Type B pancreatic cell (in vitro differentiated cells): ENCODE results near the gene ZNF467. TPM values are rescaled to one million over a fixed set of nuclear protein-coding genes. Genes with fewer than 3 reads are reported as not detected.
A peak's percentile ranks its signal among the peaks of the same experiment; 100 is the strongest.

Experiments
- DNase-seq: peaks from one replicate; pipeline ENCODE4 v3.0.0; 2021; ENCODE audit warnings: mixed read lengths; ENCODE audit not compliant: unreplicated experiment; ENCODE audit errors: extremely low spot score
- H3K27ac Mint-ChIP-seq: 2 replicates; pipeline ENCODE4 v1.8.0; 2021; ENCODE audit warnings: mild to moderate bottlenecking, mixed read lengths
- H3K27me3 Mint-ChIP-seq: 2 replicates; pipeline ENCODE4 v1.8.0; 2021; ENCODE audit warnings: mixed read lengths
- H3K36me3 Mint-ChIP-seq: 2 replicates; pipeline ENCODE4 v1.8.0; 2021; ENCODE audit warnings: mixed read lengths
- H3K4me1 Mint-ChIP-seq: one replicate; pipeline ENCODE4 v1.8.0; 2021; ENCODE audit warnings: mixed read lengths; ENCODE audit not compliant: unreplicated experiment
- H3K4me3 Mint-ChIP-seq: 2 replicates; pipeline ENCODE4 v1.8.0; 2021; ENCODE audit warnings: mild to moderate bottlenecking, mixed read lengths
- H3K9me3 Mint-ChIP-seq: 2 replicates; pipeline ENCODE4 v1.8.0; 2021; ENCODE audit warnings: mixed read lengths
- CTCF ChIP-seq: fragments of 200-600 bp; sonication (generic); conservative IDR thresholded peaks from 2 replicates; pipeline ENCODE4 v1.5.0; 2021; ENCODE audit warnings: antibody characterized with exemption, mild to moderate bottlenecking
- total RNA-seq: library from RNA; stranded (reverse); gene quantifications from 2 replicates; pipeline ENCODE4 v1.2.1, GENCODE V29; 2021; ENCODE audit warnings: low replicate concordance

The ZNF467 gene
- total RNA-seq, 1 donor from 2014 or later: 17.6 TPM

DNA sequence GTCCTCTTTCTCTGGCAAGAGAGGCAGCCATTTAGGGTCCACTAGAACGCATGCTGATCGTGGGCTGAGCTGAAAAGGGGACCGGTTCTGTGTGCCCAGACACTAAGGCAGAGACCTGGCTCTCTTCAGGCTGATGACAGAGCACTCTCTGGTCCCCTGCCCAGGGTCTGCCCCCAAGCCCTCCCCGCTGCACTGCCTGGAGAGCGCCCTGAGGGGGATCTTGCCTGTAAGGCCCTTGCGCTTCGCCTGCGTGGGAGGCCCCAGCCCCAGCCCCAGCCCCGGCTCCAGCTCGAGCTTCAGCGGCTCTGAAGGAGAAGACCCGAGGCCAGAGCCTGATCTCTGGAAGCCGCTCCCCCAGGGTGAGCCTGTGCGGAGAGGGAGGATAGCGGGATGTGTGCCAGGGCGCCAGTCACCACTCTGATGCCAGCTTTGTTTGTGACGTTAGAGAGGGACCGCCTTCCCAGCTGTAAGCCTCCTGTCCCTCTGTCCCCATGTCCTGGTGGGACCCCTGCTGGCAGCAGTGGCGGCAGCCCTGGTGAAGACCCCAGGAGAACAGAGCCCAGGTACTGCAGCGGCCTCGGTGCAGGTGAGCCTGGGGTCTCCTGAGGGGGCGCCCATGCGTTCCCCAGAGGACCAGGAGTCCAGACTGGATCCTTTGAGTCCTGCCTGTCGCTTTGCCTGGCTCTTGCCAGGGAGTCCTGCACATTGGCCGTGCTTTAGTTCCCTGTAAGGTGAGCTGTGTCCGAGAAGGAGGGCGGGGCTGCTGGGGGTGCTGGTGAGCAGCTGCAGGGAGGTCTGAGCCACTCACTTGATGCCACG lies 43.2 kb downstream of the ZNF467 start:
- H3K27ac Mint-ChIP-seq: no peak overlapping the region
- H3K4me3 Mint-ChIP-seq: no peak overlapping the region
- no peaks in the 10 kb centered on the region for H3K9me3 Mint-ChIP-seq
- peaks cover 12% of the 10 kb centered on the region for H3K4me1 Mint-ChIP-seq
- TF ChIP-seq CTCF: no peak
- DNase-seq: no peak
- no peaks in the 10 kb centered on the region for H3K27me3 Mint-ChIP-seq
- H3K36me3 Mint-ChIP-seq: peaks cover 10% of the 10 kb centered on the region

DNA sequence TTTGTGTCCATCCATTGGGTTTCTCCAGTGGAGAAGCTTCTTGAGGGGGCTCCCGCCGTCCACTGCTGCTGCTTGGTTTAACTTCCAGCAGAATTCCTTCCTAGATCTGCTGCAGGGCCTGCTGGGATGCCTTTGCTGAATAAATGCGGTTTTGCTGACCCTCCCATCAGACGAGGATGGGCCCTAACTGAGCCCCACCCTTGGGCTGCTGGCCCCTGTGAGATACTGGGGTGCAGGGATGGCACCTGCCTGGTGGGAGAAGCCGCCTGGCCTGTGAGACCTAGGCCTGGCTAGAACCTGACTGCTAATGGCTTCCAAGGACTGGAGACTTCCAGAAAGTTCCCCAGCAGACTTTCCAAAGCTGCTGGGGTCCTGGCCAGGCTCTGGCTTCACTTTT lies 43.8 kb downstream of the ZNF467 start:
- DNase-seq: no peak
- Mint-ChIP-seq H3K4me3 (no peak overlapping the region), H3K27me3 (no peaks in the 10 kb centered on the region), H3K9me3 (no peaks in the 10 kb centered on the region), H3K27ac (no peak overlapping the region), H3K4me1 (peaks cover 12% of the 10 kb centered on the region), H3K36me3 (peaks cover 10% of the 10 kb centered on the region)
- TF ChIP-seq CTCF: no peak

DNA sequence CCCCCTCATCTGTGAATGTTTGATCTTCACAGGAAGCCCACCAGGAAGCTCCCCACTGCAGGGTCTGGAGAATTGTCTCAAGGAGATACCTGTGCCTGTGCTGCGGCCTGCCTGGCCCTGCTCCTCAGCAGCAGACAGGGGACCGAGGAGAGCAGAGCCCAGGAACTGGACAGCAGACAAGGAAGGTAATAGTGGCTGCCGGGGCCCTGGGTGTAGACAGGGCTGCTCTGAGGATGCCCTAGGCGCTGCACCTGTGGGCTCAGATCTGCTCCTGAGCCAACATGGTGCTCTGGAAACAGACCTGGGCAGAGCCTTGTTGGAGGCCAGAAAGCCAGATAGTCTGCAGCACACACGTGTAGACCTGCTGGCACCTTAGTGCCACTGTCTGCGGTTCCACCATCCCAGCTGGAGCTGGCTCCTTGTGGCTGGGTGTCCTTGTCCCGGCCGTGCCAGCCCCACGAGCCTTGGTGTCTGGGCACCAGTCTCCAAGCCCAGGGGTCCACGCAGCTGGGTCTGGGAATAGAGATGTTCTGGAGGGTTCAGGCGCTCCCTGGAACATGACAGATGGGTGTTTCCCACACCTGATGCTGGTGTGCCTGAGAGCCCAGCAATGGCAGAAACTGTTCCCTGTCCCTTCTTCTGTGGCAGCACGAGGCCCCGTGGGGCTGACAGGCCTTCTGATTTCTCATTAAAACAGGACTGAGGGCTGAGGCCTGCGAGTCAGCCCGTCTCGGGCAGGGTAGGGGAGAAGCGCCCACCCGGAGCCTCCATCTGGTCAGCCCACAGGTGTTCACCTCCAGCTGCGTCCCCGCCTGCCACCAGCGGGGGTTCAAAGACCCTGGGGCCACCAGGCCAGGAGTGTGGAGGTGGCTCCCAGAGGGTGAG lies 44.7 kb downstream of the ZNF467 start:
- DNase-seq: no peak
- peak overlapping the region; percentile 63 for H3K27ac Mint-ChIP-seq

GRCh38 chr7:149727899-149728476 lies 45.4 kb downstream of the ZNF467 start:
- H3K4me3 Mint-ChIP-seq: no peak overlapping the region
- DNase-seq: no peak
- H3K27me3 Mint-ChIP-seq: no peaks in the 10 kb centered on the region
- H3K9me3 Mint-ChIP-seq: no peaks in the 10 kb centered on the region
- H3K4me1 Mint-ChIP-seq: peaks cover 12% of the 10 kb centered on the region
- peaks cover 10% of the 10 kb centered on the region for H3K36me3 Mint-ChIP-seq
- peak overlapping the region; percentile 63 for H3K27ac Mint-ChIP-seq
- no peak for TF ChIP-seq CTCF

More for the DNA sequence above, 44.7 kb downstream of the ZNF467 start:
- peaks cover 12% of the 10 kb centered on the region for H3K4me1 Mint-ChIP-seq
- no peak overlapping the region for H3K4me3 Mint-ChIP-seq
- H3K9me3 Mint-ChIP-seq: no peaks in the 10 kb centered on the region
- H3K27me3 Mint-ChIP-seq: no peaks in the 10 kb centered on the region
- no peak for TF ChIP-seq CTCF
- H3K36me3 Mint-ChIP-seq: peaks cover 10% of the 10 kb centered on the region

DNA sequence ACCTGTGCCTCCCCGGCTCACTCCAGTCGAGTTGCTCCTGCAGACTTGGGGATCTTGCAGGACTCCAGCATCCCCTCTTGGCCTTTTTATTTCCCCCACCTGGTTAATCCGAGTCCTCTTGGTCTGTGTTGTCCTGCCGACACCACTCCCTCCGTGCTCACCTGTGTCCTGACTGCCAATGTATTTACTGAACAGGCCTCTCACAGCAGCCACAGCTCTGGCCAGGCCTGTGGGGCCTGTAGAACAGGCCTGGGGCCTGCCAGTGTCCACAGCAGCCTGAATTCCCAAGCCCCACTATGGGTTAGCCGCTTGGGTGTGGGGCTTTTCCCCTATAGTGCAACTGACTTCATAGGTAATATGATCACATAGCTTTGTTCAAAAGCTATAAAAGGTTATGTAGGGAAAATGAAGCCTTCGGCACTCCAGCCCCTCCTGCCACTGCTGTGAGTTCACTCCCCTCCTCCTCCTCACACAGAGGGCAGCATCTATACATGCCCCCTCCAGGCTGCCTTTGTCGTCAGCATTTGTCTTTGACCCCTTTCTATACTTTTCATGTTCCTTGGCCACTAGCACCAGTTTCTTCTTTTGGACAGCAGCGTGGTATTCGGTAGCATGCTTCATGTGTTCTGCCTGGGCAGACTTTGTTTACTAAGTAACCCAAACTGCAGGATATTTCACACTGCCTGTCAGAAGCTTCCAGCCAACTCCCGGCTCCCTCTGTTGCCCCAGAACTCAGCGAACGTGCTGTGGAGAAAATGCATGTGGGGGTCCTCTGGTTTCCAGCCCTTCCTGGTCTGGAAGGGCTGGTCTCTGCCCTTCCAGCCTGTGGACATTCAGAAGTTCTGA lies 46.1 kb downstream of the ZNF467 start:
- Mint-ChIP-seq H3K9me3 (no peaks in the 10 kb centered on the region), H3K36me3 (peaks cover 10% of the 10 kb centered on the region), H3K27me3 (no peaks in the 10 kb centered on the region), H3K4me3 (peak overlapping the region; percentile 59), H3K4me1 (peaks cover 12% of the 10 kb centered on the region), H3K27ac (peak overlapping the region; percentile 63)
- TF ChIP-seq CTCF: no peak
- DNase-seq: no peak
